ENCODE data around the gene GRK3.

Gene GRK3

DNA sequence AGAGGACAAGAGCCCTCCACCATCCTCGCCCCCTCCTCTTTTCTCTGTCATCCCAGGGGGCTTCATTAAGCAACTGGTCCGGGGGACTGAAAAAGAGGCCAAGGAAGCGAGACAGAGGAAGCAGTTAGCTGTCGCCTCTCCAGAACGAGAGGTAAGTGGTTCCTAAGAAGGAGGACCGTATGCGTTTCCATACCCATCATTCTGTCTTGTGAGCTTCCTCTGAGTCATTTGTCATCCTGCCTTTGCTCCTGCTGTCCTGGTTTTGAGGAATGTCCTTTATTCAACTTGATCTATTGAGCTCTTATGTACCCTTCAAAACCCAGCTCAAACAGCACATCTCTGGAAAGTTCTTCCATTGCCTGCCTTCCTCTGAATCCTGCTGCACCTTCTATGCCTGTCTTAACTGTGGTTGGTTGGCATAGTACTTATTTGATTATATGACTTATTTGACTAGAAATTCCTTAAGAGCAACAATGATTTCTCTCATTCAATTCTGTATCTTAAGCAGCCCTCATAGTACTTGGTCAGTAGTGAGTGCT, 198.8 kb downstream of the GRK3 start:
- DNase-seq (ENCODE audit: low spot score), result no peak
- Histone ChIP-seq H3K27ac (no peak overlapping the region), H3K4me3 (no peak overlapping the region)
- TF ChIP-seq CTCF (IDR thresholded peaks at IDR 0.05), result no peak

DNA sequence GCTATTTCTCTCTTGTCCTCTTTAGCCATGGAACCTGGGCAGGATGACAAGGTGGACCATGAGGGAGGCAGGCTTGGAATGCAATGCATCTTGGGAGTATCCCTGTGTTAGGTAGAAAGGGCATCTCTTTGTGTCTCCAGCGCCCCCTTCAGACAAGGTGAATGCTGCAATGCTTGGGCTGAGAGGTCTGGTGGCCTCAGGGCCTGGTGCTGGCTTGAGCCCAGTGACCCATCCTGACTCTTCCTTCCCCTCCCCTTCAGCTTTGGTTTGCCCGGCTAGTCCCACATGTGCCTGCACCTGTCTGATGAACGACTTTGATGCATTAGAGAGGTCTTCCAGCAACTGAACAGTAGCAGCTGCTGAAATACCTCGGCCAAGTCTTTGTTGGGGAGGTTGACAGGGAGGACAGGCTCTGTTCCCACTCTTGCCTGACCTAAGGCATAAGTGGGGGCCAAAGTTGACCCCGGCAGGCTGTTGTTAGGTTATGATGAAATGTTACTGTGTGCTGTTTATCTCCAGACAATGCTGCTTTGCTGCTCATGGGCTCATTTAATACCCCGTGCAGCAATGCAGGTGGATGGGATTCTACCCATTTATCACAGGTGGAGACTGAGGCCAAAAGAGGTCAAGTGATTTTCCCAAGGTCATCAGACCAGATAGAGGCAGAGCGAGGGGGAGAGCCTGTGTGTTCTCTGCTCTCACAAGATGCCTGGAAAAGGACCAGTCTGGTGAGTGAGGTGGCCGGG, 200.0 kb downstream of the GRK3 start:
- Histone ChIP-seq H3K4me3 (no peak overlapping the region), H3K27ac (no peak overlapping the region)
- no peak for TF ChIP-seq CTCF (IDR thresholded peaks at IDR 0.05)
- DNase-seq (ENCODE audit: low spot score), result no peak

DNA sequence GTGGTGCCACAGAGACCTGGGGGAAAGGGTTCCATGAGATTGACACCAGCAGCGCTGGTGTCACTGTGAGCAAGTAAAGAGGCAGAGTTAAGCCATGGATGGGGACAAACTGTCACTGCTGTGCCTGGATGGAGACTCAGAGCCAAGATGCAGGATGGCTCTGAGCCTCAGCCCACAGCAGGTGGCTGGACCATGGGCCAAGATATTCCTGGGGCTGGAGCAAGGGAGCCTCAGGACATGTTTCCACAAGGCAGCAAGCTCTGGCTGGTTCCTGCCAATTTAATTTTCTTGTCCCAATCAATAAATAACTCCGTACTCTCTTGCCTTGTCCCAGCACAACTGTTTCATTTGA, 200.5 kb downstream of the GRK3 start:
- Histone ChIP-seq H3K4me3 (no peak overlapping the region), H3K27ac (no peak overlapping the region)
- DNase-seq (ENCODE audit: low spot score), result no peak
- TF ChIP-seq CTCF (IDR thresholded peaks at IDR 0.05), result no peak

DNA sequence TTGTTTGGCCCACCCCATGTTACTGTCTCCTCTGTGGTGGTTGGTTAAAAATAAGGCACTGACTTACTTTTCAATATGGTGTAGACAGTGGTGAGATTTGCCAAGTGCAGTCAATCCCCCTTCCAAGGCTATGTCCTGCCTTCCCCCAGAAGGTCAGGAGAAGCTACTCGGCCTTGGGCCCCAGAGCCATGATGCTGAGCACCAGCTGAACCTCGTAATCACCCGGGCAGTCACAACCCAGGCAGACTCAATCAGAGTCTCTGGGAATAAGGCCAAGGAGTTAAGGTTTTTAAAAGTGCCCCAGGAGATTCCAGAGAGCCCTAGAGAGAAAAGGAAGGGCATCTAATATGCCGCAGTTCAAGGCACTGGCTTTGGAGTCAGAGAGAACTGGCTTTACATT, 201.3 kb downstream of the GRK3 start:
- no peak for TF ChIP-seq CTCF (IDR thresholded peaks at IDR 0.05)
- Histone ChIP-seq H3K27ac (no peak overlapping the region), H3K4me3 (no peak overlapping the region)
- DNase-seq (ENCODE audit: low spot score), result no peak

DNA sequence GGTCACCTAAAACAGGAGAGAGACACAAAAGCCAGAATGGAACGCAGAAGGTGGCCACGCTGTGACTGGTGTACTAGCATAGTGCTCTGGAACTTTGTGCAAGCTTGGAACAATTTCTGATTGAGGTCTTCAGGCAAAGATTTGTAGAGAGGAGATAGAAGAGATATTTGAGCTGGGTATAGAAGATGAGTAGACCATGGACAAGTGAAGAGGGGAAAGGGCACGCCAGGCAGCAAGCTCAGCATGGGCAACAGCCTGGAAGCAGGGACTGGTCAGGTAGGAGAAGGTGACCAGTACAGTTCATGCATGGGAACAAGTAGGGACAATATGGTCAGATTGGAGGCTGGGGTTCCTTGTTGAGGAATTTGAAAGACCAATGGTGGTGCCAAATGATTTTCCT, 201.9 kb downstream of the GRK3 start:
- DNase-seq (ENCODE audit: low spot score), result no peak
- H3K27ac ChIP-seq, result no peak overlapping the region
- TF ChIP-seq CTCF (IDR thresholded peaks at IDR 0.05), result no peak
- no peak overlapping the region for H3K4me3 ChIP-seq

- no peak for DNase-seq (ENCODE audit: low spot score)
- Histone ChIP-seq H3K27ac (no peak overlapping the region), H3K4me3 (no peak overlapping the region)
- no peak for TF ChIP-seq CTCF (IDR thresholded peaks at IDR 0.05)
Observed at GRCh38 chr22:25770333-25770732, 205.9 kb downstream of the GRK3 start.

DNA sequence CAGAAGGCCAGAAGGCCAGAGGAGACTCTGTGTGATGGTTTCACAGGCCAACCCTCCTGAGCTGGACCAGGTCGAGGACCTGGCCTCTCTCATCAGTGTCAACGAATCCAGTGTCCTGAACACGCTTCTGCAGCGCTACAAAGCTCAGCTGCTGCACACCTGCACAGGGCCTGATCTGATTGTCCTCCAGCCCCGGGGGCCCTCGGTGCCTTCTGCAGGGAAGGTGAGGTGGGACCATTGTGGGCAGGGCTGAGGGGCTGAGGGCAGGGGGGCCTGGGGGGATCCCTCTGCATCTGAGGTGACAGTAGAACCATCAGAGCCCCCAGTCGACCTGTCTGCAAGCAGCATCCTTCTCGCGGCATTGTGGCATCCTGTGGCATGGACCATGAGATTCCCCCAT, 207.8 kb downstream of the GRK3 start:
- Histone ChIP-seq H3K27ac (no peak overlapping the region), H3K4me3 (no peak overlapping the region)
- no peak for TF ChIP-seq CTCF (IDR thresholded peaks at IDR 0.05)
- DNase-seq (ENCODE audit: low spot score), result no peak

All from coronary artery (tissue), 2 donors.